Left lung (tissue), 10 donors: Measurements from ENCODE around the gene AREG. TPM values are rescaled to one million over a fixed set of nuclear protein-coding genes. Genes with fewer than 3 reads are reported as not detected.

Experiments used
- ATAC-seq: fragments of 200-7000 bp; cut with Tn5 transposase; one replicate; pipeline ENCODE4 v1.9.1; 2020; ENCODE audit warnings: moderate library complexity
- DNase-seq, 4 donors: peaks; one replicate each; pipeline ENCODE4 v3.0.0-alpha.2; 2013 to 2020
- H3K27ac ChIP-seq, 2 donors: fragments of 200-600 bp; sonication (generic) in 1 of 2; one replicate each; pipeline versions ENCODE4 v1.5.0 to v1.8.0; 2020 to 2021
- H3K27me3 ChIP-seq, 2 donors: fragments of 200-600 bp; sonication (generic) in 1 of 2; one replicate each; pipeline versions ENCODE4 v1.5.0 to v1.8.0; 2020 to 2021
- H3K36me3 ChIP-seq, 2 donors: fragments of 200-600 bp; sonication (generic) in 1 of 2; one replicate each; pipeline versions ENCODE4 v1.5.0 to v1.8.0; 2020 to 2021
- H3K4me1 ChIP-seq, 2 donors: fragments of 200-600 bp; one replicate each; pipeline ENCODE4 v1.8.0; 2021
- H3K4me3 ChIP-seq, 2 donors: fragments of 200-600 bp; sonication (generic) in 1 of 2; one replicate each; pipeline versions ENCODE4 v1.5.0 to v1.8.0; 2020 to 2021; ENCODE audit warnings: mild to moderate bottlenecking in 1 of 2
- H3K9me3 ChIP-seq, 2 donors: fragments of 200-600 bp; sonication (generic) in 1 of 2; one replicate each; pipeline versions ENCODE4 v1.5.0 to v1.8.0; 2020 to 2021
- intact Hi-C, 2 donors: fragments of 100-400 bp; cut with DNase I; formaldehyde crosslinking; loops; one replicate each; pipeline versions ENCODE4 v1.11.2 to v1.14.2; 2022
- polyA plus RNA-seq, 6 donors: library from polyadenylated mRNA; unstranded; fragments of 120-200 nt; gene quantifications; one replicate each; pipeline ENCODE4 v1.2.1, GENCODE V29; 2013; ENCODE audit not compliant: insufficient read length in 6 of 6
- total RNA-seq, 2 donors: library from RNA; stranded (reverse); fragmentation: NEBNext Ultra II Directional; extraction: Animal tissue kit (Norgen Biotek cat#: 25700); gene quantifications; one replicate each; pipeline ENCODE4 v1.2.1, GENCODE V29; 2021
- TF ChIP-seq, protein P1 (sequence below), 2 donors: fragments of 200-600 bp; sonication (generic) in 1 of 2; IDR thresholded peaks; one replicate each; pipeline versions ENCODE4 v1.5.0 to v1.8.0; 2021; ENCODE audit warnings: antibody characterized with exemption in 2 of 2
- donor health status: DM: no; HTN: yes; CAD: no.
- donor health status: DM: no; HTN: no; CAD: no.

The AREG gene
- total and polyA plus RNA-seq, 8 donors: 0.90 to 130 (median 1.8) TPM

DNA sequence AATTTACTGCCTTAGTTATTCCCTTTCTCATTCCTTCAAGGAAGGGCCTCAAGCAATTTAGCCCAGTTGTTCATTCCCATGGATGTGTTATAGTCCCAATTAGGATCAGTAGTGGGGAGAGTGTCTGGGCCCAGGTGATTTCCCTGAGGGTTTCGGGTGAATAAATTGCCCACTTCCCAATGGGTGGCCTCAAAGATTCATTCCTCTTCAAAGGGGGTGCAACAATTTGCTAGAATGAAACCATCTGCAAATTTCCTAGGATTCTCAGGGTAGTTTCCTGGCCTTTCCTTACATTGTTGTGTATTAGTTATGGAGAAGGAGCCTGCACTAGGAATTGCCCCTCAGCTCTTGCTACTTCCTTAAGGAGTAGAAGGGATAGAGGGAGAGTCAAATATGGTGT, 6.3 kb upstream of the AREG start:
- H3K4me1 ChIP-seq: no peaks in the 10 kb centered on the region
- H3K27ac ChIP-seq: no peak overlapping the region
- TF ChIP-seq, protein P1, sequence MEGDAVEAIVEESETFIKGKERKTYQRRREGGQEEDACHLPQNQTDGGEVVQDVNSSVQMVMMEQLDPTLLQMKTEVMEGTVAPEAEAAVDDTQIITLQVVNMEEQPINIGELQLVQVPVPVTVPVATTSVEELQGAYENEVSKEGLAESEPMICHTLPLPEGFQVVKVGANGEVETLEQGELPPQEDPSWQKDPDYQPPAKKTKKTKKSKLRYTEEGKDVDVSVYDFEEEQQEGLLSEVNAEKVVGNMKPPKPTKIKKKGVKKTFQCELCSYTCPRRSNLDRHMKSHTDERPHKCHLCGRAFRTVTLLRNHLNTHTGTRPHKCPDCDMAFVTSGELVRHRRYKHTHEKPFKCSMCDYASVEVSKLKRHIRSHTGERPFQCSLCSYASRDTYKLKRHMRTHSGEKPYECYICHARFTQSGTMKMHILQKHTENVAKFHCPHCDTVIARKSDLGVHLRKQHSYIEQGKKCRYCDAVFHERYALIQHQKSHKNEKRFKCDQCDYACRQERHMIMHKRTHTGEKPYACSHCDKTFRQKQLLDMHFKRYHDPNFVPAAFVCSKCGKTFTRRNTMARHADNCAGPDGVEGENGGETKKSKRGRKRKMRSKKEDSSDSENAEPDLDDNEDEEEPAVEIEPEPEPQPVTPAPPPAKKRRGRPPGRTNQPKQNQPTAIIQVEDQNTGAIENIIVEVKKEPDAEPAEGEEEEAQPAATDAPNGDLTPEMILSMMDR (IDR thresholded peaks at IDR 0.05): no peak
- intact Hi-C loops: no loop called here
- no peak for DNase-seq
- no peak for ATAC-seq
- H3K9me3 ChIP-seq: no peaks in the 10 kb centered on the region
- H3K36me3 ChIP-seq: no peaks in the 10 kb centered on the region
- H3K27me3 ChIP-seq: no peaks in the 10 kb centered on the region
- no peak overlapping the region for H3K4me3 ChIP-seq

- TF ChIP-seq, protein P1 (IDR thresholded peaks at IDR 0.05): no peak
- no peak overlapping the region for H3K27ac ChIP-seq
- H3K9me3 ChIP-seq: no peaks in the 10 kb centered on the region
- H3K4me3 ChIP-seq: no peak overlapping the region
- H3K36me3 ChIP-seq: no peaks in the 10 kb centered on the region
- peaks cover 0 to 4% of the 10 kb centered on the region in 2 donors for H3K4me1 ChIP-seq
- intact Hi-C loops: no loop called here
- DNase-seq (no peak), ATAC-seq (no peak)
- H3K27me3 ChIP-seq: no peaks in the 10 kb centered on the region
Observed at GRCh38 chr4:74439952-74440351, 5.0 kb upstream of the AREG start.

DNA sequence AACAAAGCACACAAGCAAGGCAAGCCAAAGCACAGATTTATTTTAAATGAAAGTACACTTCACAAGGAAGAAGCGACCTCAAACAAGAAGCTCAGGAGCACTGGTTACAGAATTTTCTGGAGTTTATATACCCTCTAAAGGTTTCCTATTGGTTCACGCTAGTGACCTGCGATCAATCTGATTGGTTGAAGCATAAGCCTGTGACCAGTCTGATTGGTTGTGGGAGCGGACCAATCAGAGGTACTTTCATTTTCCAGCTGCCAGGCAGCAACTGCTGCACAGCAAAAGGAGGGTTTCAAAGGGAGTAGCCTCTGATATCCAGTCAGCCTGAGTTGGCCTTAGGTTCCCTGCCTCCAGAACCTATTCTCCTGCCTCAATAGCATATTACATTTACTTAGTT, 4.6 kb upstream of the AREG start:
- no peak overlapping the region for H3K27ac ChIP-seq
- TF ChIP-seq, protein P1 (IDR thresholded peaks at IDR 0.05): no peak
- no peaks in the 10 kb centered on the region for H3K36me3 ChIP-seq
- ATAC-seq (no peak), DNase-seq (no peak)
- peaks cover 0 to 5% of the 10 kb centered on the region in 2 donors for H3K4me1 ChIP-seq
- intact Hi-C loops: no loop called here
- H3K4me3 ChIP-seq: no peak overlapping the region
- H3K9me3 ChIP-seq: no peaks in the 10 kb centered on the region
- no peaks in the 10 kb centered on the region for H3K27me3 ChIP-seq

- no peaks in the 10 kb centered on the region for H3K9me3 ChIP-seq
- intact Hi-C loops: no loop called here
Observed at GRCh38 chr4:74441744-74442143, 3.2 kb upstream of the AREG start.

GRCh38 chr4:74446193-74446868, 1.4 kb downstream of the AREG start:
- TF ChIP-seq, protein P1 (IDR thresholded peaks at IDR 0.05): no peak
- no peaks in the 10 kb centered on the region for H3K9me3 ChIP-seq
- no peaks in the 10 kb centered on the region for H3K36me3 ChIP-seq
- no peak for DNase-seq
- H3K4me3 ChIP-seq: peak overlapping the region in 1 of 2 donors; percentile 56
- peaks cover 0 to 22% of the 10 kb centered on the region in 2 donors for H3K4me1 ChIP-seq
- ATAC-seq: no peak
- peak overlapping the region in 1 of 2 donors; percentile 89 for H3K27ac ChIP-seq
- no peaks in the 10 kb centered on the region for H3K27me3 ChIP-seq
- intact Hi-C loops: no loop called here

More at GRCh38 chr4:74441744-74442143, 3.2 kb upstream of the AREG start:
- H3K36me3 ChIP-seq: no peaks in the 10 kb centered on the region
- ATAC-seq (no peak), DNase-seq (no peak)
- H3K27me3 ChIP-seq: no peaks in the 10 kb centered on the region
- TF ChIP-seq, protein P1 (IDR thresholded peaks at IDR 0.05): no peak
- no peak overlapping the region for H3K4me3 ChIP-seq
- peaks cover 0 to 14% of the 10 kb centered on the region in 2 donors for H3K4me1 ChIP-seq
- H3K27ac ChIP-seq: no peak overlapping the region
